Stimulated activated CD8-positive, alpha-beta memory T cell treated with anti-CD3 and anti-CD28 coated beads, Interleukin-4, amount 100 ng/mL, for 4 hours (primary cell): Measurements from ENCODE around the gene CHTOP.
A peak's percentile ranks its signal among the peaks of the same experiment; 100 is the strongest.
"Not testable (repeated sequence)": the region's sequence is repeated elsewhere in the genome, so short reads cannot be mapped to it uniquely, and the experiment has no call there.

Source experiments
- DNase-seq, 2 donors: peaks; one replicate each; pipeline ENCODE4 v3.0.0-alpha.2; 2020; ENCODE audit warnings: low read depth in 2 of 2, low spot score in 1 of 2

Gene CHTOP

GRCh38 chr1:153659175-153659534, 25.3 kb downstream of the CHTOP start:
- DNase-seq, result no peak

GRCh38 chr1:153659656-153660055, 25.8 kb downstream of the CHTOP start:
- no peak for DNase-seq

GRCh38 chr1:153661111-153661708, 27.3 kb downstream of the CHTOP start:
- no peak for DNase-seq

GRCh38 chr1:153662269-153662668, 28.4 kb downstream of the CHTOP start:
- DNase-seq, result no peak

- DNase-seq, result no peak
Observed at GRCh38 chr1:153663211-153663610, 29.3 kb downstream of the CHTOP start.

GRCh38 chr1:153667439-153667838, 33.6 kb downstream of the CHTOP start:
- no peak for DNase-seq

GRCh38 chr1:153668672-153669071, 34.8 kb downstream of the CHTOP start:
- not testable (repeated sequence) for DNase-seq

- no peak for DNase-seq
Observed at GRCh38 chr1:153669606-153670005, 35.7 kb downstream of the CHTOP start.

GRCh38 chr1:153670257-153670858, 36.5 kb downstream of the CHTOP start:
- no peak for DNase-seq

- peak; percentile 91 to 95 for DNase-seq
Observed at GRCh38 chr1:153670859-153671627, 37.2 kb downstream of the CHTOP start, which contains the start of gene ILF2. Gene ILF2, minus strand, starts transcription at chr1:153670993. Its CDS starts 71 bp downstream, at chr1:153670922.

- not testable (repeated sequence) for DNase-seq
Observed at GRCh38 chr1:153671628-153672353, 37.9 kb downstream of the CHTOP start.

- no peak for DNase-seq
Observed at GRCh38 chr1:153673511-153673910, 39.6 kb downstream of the CHTOP start.

- DNase-seq, result no peak
Observed at GRCh38 chr1:153677718-153678518, 44.1 kb downstream of the CHTOP start.

GRCh38 chr1:153678519-153679336, 44.9 kb downstream of the CHTOP start, which contains the start of gene NPR1:
Gene NPR1, plus strand, starts transcription at chr1:153678688. Its CDS starts 421 bp downstream, at chr1:153679109.
- no peak for DNase-seq

- DNase-seq, result no peak
Observed at GRCh38 chr1:153679337-153680119, 45.7 kb downstream of the CHTOP start.

- no peak for DNase-seq
Observed at GRCh38 chr1:153680120-153680403, 46.2 kb downstream of the CHTOP start.

- DNase-seq, result no peak
Observed at GRCh38 chr1:153682730-153683129, 48.9 kb downstream of the CHTOP start.

GRCh38 chr1:153683854-153684253, 50.0 kb downstream of the CHTOP start:
- no peak for DNase-seq

- DNase-seq, result no peak
Observed at GRCh38 chr1:153684892-153685291, 51.0 kb downstream of the CHTOP start.
